Stimulated activated effector memory CD8-positive, alpha-beta T cell treated with anti-CD3 and anti-CD28 coated beads, Interleukin-12 subunit alpha, Interleukin-12 subunit beta, amount 100 ng/mL, for 72 hours (primary cell): ENCODE results near the gene LEKR1.
"Not testable (repeated sequence)": the region's sequence is repeated elsewhere in the genome, so short reads cannot be mapped to it uniquely, and the experiment has no call there.

Source experiments
- ATAC-seq: fragments of 150-1000 bp; cut with Tn5 transposase; 2 replicates; pipeline ENCODE4 v1.10.0; 2021
- DNase-seq, 2 donors: peaks; one replicate each; pipeline ENCODE4 v3.0.0; 2021 to 2022; ENCODE audit warnings: low spot score in 2 of 2
- H3K27ac Mint-ChIP-seq: one replicate; pipeline ENCODE4 v1.8.0; 2022; ENCODE audit warnings: mild to moderate bottlenecking, mixed read lengths
- H3K36me3 Mint-ChIP-seq: one replicate; pipeline ENCODE4 v1.8.0; 2022; ENCODE audit warnings: mild to moderate bottlenecking, mixed read lengths
- H3K4me1 Mint-ChIP-seq: one replicate; pipeline ENCODE4 v1.8.0; 2022; ENCODE audit warnings: mixed read lengths
- H3K4me3 Mint-ChIP-seq: one replicate; pipeline ENCODE4 v1.8.0; 2022; ENCODE audit warnings: mild to moderate bottlenecking, mixed read lengths
- H3K9me3 Mint-ChIP-seq: one replicate; pipeline ENCODE4 v1.8.0; 2022; ENCODE audit warnings: mixed read lengths

Gene LEKR1

GRCh38 chr3:156817646-156818272 is 8.4 kb upstream of the LEKR1 start:
- H3K27ac Mint-ChIP-seq = peak overlapping the region; percentile 99

GRCh38 chr3:156818273-156818651 is 7.9 kb upstream of the LEKR1 start:
- no peaks in the 10 kb centered on the region for H3K9me3 Mint-ChIP-seq
- peaks cover 18% of the 10 kb centered on the region for H3K36me3 Mint-ChIP-seq
- peak overlapping the region; percentile 82 for H3K4me3 Mint-ChIP-seq
- ATAC-seq (no peak), DNase-seq (no peak)
- peaks cover 30% of the 10 kb centered on the region for H3K4me1 Mint-ChIP-seq
- H3K27ac Mint-ChIP-seq = peak overlapping the region; percentile 99

More at GRCh38 chr3:156817646-156818272, 8.4 kb upstream of the LEKR1 start:
- no peaks in the 10 kb centered on the region for H3K9me3 Mint-ChIP-seq
- no peak for ATAC-seq
- DNase-seq = no peak
- H3K4me3 Mint-ChIP-seq = peak overlapping the region; percentile 82
- peaks cover 18% of the 10 kb centered on the region for H3K36me3 Mint-ChIP-seq
- peaks cover 34% of the 10 kb centered on the region for H3K4me1 Mint-ChIP-seq

GRCh38 chr3:156818890-156819289 is 7.3 kb upstream of the LEKR1 start:
- Mint-ChIP-seq H3K9me3 (no peaks in the 10 kb centered on the region), H3K4me3 (no peak overlapping the region), H3K27ac (peak overlapping the region; percentile 99), H3K4me1 (peaks cover 26% of the 10 kb centered on the region), H3K36me3 (peaks cover 18% of the 10 kb centered on the region)
- no peak for DNase-seq
- ATAC-seq = no peak

- Mint-ChIP-seq H3K9me3 (no peaks in the 10 kb centered on the region), H3K36me3 (peaks cover 18% of the 10 kb centered on the region), H3K4me3 (no peak overlapping the region), H3K4me1 (peaks cover 34% of the 10 kb centered on the region), H3K27ac (no peak overlapping the region)
- no peak for ATAC-seq
- DNase-seq = no peak
Observed at GRCh38 chr3:156819842-156820691, 6.1 kb upstream of the LEKR1 start.

- no peak overlapping the region for H3K27ac Mint-ChIP-seq
- H3K9me3 Mint-ChIP-seq = no peaks in the 10 kb centered on the region
- no peak for ATAC-seq
- no peak overlapping the region for H3K4me3 Mint-ChIP-seq
- no peak for DNase-seq
- peaks cover 36% of the 10 kb centered on the region for H3K4me1 Mint-ChIP-seq
- H3K36me3 Mint-ChIP-seq = peaks cover 15% of the 10 kb centered on the region
Observed at GRCh38 chr3:156820692-156821080, 5.5 kb upstream of the LEKR1 start.

GRCh38 chr3:156822626-156823260 is 3.4 kb upstream of the LEKR1 start:
- DNase-seq, H3K36me3 Mint-ChIP-seq, H3K9me3 Mint-ChIP-seq, H3K27ac Mint-ChIP-seq, H3K4me3 Mint-ChIP-seq, ATAC-seq: not testable (repeated sequence)
- H3K4me1 Mint-ChIP-seq = peaks cover 40% of the 10 kb centered on the region

GRCh38 chr3:156825795-156826143 is 384 bp upstream of the LEKR1 start:
- peak; percentile 67 for ATAC-seq
- Mint-ChIP-seq H3K27ac (peak overlapping the region; percentile 98), H3K4me3 (peak overlapping the region; percentile 92), H3K36me3 (peaks cover 5% of the 10 kb centered on the region), H3K4me1 (peaks cover 30% of the 10 kb centered on the region), H3K9me3 (no peaks in the 10 kb centered on the region)
- DNase-seq = no peak

- ATAC-seq = no peak
- peaks cover 30% of the 10 kb centered on the region for H3K4me1 Mint-ChIP-seq
- H3K9me3 Mint-ChIP-seq = no peaks in the 10 kb centered on the region
Observed at GRCh38 chr3:156826896-156827882, 1.0 kb downstream of the LEKR1 start.

GRCh38 chr3:156831006-156831405 is 4.9 kb downstream of the LEKR1 start:
- DNase-seq = no peak
- H3K36me3 Mint-ChIP-seq = peaks cover 5% of the 10 kb centered on the region
- H3K9me3 Mint-ChIP-seq = no peaks in the 10 kb centered on the region
- no peak overlapping the region for H3K4me3 Mint-ChIP-seq
- peaks cover 13% of the 10 kb centered on the region for H3K4me1 Mint-ChIP-seq
- H3K27ac Mint-ChIP-seq = no peak overlapping the region
- no peak for ATAC-seq

More at GRCh38 chr3:156826896-156827882, 1.0 kb downstream of the LEKR1 start:
- Mint-ChIP-seq H3K4me3 (peak overlapping the region; percentile 92), H3K36me3 (peaks cover 5% of the 10 kb centered on the region), H3K27ac (peak overlapping the region; percentile 98)
- no peak for DNase-seq

- ATAC-seq (no peak), DNase-seq (no peak)
- H3K4me3 Mint-ChIP-seq = no peak overlapping the region
- no peaks in the 10 kb centered on the region for H3K9me3 Mint-ChIP-seq
- H3K4me1 Mint-ChIP-seq = no peaks in the 10 kb centered on the region
- no peaks in the 10 kb centered on the region for H3K36me3 Mint-ChIP-seq
- no peak overlapping the region for H3K27ac Mint-ChIP-seq
Observed at GRCh38 chr3:156834435-156834834, 8.3 kb downstream of the LEKR1 start.

- Mint-ChIP-seq H3K9me3 (no peaks in the 10 kb centered on the region), H3K36me3 (no peaks in the 10 kb centered on the region), H3K27ac (no peak overlapping the region), H3K4me1 (no peaks in the 10 kb centered on the region), H3K4me3 (no peak overlapping the region)
- no peak for ATAC-seq
- DNase-seq = no peak
Observed at GRCh38 chr3:156834962-156835535, 8.9 kb downstream of the LEKR1 start.

GRCh38 chr3:156836701-156837100 is 10.5 kb downstream of the LEKR1 start:
- no peak for ATAC-seq
- Mint-ChIP-seq H3K36me3 (no peaks in the 10 kb centered on the region), H3K27ac (no peak overlapping the region), H3K4me1 (no peaks in the 10 kb centered on the region), H3K4me3 (no peak overlapping the region), H3K9me3 (no peaks in the 10 kb centered on the region)
- DNase-seq = no peak

GRCh38 chr3:156837115-156837514 is 11.0 kb downstream of the LEKR1 start:
- no peaks in the 10 kb centered on the region for H3K36me3 Mint-ChIP-seq
- no peak for ATAC-seq
- no peak overlapping the region for H3K27ac Mint-ChIP-seq
- H3K9me3 Mint-ChIP-seq = no peaks in the 10 kb centered on the region
- no peak for DNase-seq
- no peaks in the 10 kb centered on the region for H3K4me1 Mint-ChIP-seq
- H3K4me3 Mint-ChIP-seq = no peak overlapping the region

GRCh38 chr3:156838035-156838434 is 11.9 kb downstream of the LEKR1 start:
- Mint-ChIP-seq H3K4me3 (no peak overlapping the region), H3K27ac (no peak overlapping the region), H3K9me3 (no peaks in the 10 kb centered on the region), H3K4me1 (no peaks in the 10 kb centered on the region), H3K36me3 (no peaks in the 10 kb centered on the region)
- ATAC-seq = no peak
- DNase-seq = no peak
